Chondrocyte (in vitro differentiated cells): Measurements from ENCODE around the gene DAPK3. TPM values are rescaled to one million over a fixed set of nuclear protein-coding genes. Genes with fewer than 3 reads are reported as not detected.
"Not testable (repeated sequence)": the region's sequence is repeated elsewhere in the genome, so short reads cannot be mapped to it uniquely, and the experiment has no call there.

Experiments
- DNase-seq: peaks from one replicate; pipeline ENCODE4 v3.0.0; 2021; ENCODE audit warnings: mixed read lengths, low spot score
- H3K27ac Mint-ChIP-seq: one replicate; pipeline ENCODE4 v1.8.0; 2021; ENCODE audit warnings: mild to moderate bottlenecking, moderate library complexity, mixed read lengths; ENCODE audit not compliant: unreplicated experiment
- H3K27me3 Mint-ChIP-seq: 2 replicates; pipeline ENCODE4 v1.8.0; 2021; ENCODE audit warnings: low read depth, mixed read lengths
- H3K36me3 Mint-ChIP-seq: 2 replicates; pipeline ENCODE4 v1.8.0; 2021; ENCODE audit warnings: low read depth, mixed read lengths
- H3K4me1 Mint-ChIP-seq: 2 replicates; pipeline ENCODE4 v1.8.0; 2021; ENCODE audit warnings: low read depth, mild to moderate bottlenecking, mixed read lengths
- H3K4me3 Mint-ChIP-seq: one replicate; pipeline ENCODE4 v1.8.0; 2021; ENCODE audit warnings: mild to moderate bottlenecking, moderate library complexity, mixed read lengths; ENCODE audit not compliant: unreplicated experiment
- H3K9me3 Mint-ChIP-seq: 2 replicates; pipeline ENCODE4 v1.8.0; 2021; ENCODE audit warnings: low read depth, mixed read lengths
- CTCF ChIP-seq: fragments of 200-600 bp; sonication (generic); IDR thresholded peaks from 2 replicates; pipeline ENCODE4 v1.5.0; 2021; ENCODE audit warnings: antibody characterized with exemption, mild to moderate bottlenecking, moderate library complexity
- total RNA-seq: library from RNA; stranded (reverse); gene quantifications from 3 replicates; pipeline ENCODE4 v1.2.1, GENCODE V29; 2021

Gene DAPK3
- total RNA-seq, 1 donor from 2014 or later: 185 TPM

- no peak for DNase-seq
- no peaks in the 10 kb centered on the region for H3K36me3 Mint-ChIP-seq
- H3K9me3 Mint-ChIP-seq: no peaks in the 10 kb centered on the region
- no peak for TF ChIP-seq CTCF
- no peaks in the 10 kb centered on the region for H3K4me1 Mint-ChIP-seq
- H3K27me3 Mint-ChIP-seq: no peaks in the 10 kb centered on the region
- H3K4me3 Mint-ChIP-seq: no peak overlapping the region
- H3K27ac Mint-ChIP-seq: no peak overlapping the region
These were observed 28.0 kb downstream of the DAPK3 start for GRCh38 chr19:3942790-3943409.

DNA sequence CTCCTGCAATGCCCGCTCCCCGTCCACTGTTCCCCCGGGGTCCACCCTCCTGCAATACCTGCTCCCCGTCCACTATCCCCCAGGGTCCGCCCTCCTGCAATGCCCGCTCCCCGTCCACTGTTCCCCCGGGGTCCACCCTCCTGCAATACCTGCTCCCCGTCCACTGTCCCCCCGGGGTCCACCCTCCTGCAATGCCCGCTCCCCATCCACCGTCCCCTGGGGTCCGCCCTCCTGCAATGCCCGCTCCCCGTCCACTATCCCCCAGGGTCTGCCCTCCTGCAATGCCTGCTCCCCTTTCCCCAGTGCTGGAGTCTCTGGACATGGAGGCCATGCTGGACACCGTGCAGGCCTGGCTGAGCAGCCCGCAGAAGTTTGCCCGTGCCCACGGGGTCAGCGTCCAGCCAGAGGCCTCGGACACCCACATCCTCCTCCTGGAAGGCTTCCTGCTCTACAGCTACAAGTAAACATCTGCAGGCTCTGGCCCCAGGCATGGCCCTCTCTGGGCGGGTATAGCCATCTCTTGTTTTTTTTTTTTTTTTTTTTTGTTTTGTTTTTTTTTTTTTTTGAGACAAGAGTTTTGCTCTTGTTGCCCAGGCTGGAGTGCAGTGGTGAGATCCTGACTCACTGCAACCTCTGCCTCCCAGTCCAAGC is 32.5 kb downstream of the DAPK3 start:
- not testable (repeated sequence) for H3K9me3 Mint-ChIP-seq, H3K36me3 Mint-ChIP-seq, H3K4me3 Mint-ChIP-seq, H3K4me1 Mint-ChIP-seq, H3K27ac Mint-ChIP-seq, DNase-seq
- peaks cover 15% of the 10 kb centered on the region for H3K27me3 Mint-ChIP-seq

DNA sequence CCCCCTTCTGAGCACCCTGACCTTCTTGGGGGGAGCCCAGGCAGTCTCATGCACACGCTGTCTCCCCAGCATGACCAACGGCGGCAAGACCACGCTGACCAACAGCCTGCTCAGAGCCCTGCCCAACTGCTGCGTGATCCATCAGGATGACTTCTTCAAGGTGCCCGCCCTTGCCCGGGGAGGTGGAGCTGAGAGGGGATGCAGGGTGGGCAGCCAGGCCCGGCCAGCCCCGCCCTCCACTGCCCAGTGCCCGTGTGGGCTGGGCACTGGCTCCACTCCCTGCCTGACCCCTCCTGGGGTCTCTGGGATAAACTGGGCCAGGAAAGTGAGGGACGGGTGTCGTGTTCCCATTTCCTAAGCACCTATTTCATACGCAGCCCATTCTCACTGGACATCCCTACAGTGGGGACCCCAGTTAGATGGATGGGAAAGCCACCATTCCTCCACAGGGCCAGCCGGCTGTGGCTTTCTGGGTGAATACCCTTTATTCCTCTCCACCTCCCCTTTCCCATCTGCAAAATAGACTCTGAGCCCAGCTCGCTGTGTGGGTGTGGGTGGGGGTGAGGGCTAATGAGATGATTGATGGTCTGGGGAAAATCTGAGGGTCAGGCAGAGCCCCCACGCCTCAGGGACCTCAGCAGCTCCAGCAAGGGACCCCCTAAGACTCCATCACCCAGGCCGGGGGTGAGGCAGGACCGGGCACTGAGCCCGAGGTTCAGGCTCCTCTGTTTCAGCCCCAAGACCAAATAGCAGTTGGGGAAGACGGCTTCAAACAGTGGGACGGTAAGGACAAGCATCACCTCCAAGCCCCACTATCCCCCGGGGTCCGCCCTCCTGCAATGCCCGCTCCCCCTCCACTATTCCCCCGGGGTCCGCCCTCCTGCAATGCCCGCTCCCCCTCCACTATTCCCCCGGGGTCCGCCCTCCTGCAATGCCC is 34.1 kb downstream of the DAPK3 start:
- H3K27me3 Mint-ChIP-seq: peaks cover 21% of the 10 kb centered on the region
- no peaks in the 10 kb centered on the region for H3K36me3 Mint-ChIP-seq
- DNase-seq: no peak
- no peak overlapping the region for H3K4me3 Mint-ChIP-seq
- no peak for TF ChIP-seq CTCF
- no peaks in the 10 kb centered on the region for H3K9me3 Mint-ChIP-seq
- H3K4me1 Mint-ChIP-seq: no peaks in the 10 kb centered on the region
- H3K27ac Mint-ChIP-seq: no peak overlapping the region

GRCh38 chr19:3932931-3933810 is 37.7 kb downstream of the DAPK3 start, which contains the start of gene NMRK2:
TSS of gene NMRK2 (plus strand) at chr19:3933069. CDS start at chr19:3933672, 603 bp downstream.
- Mint-ChIP-seq H3K27me3 (peaks cover 30% of the 10 kb centered on the region), H3K27ac (no peak within 1 kb of the TSS), H3K36me3 (peaks cover 1% of the 10 kb centered on the region), H3K9me3 (no peaks in the 10 kb centered on the region), H3K4me3 (no peak within 1 kb of the TSS), H3K4me1 (no peaks in the 10 kb centered on the region)
- TF ChIP-seq CTCF: no peak
- no peak for DNase-seq

GRCh38 chr19:3931041-3931440 is 39.9 kb downstream of the DAPK3 start:
- H3K4me3 Mint-ChIP-seq: no peak overlapping the region
- H3K27me3 Mint-ChIP-seq: peaks cover 33% of the 10 kb centered on the region
- H3K27ac Mint-ChIP-seq: no peak overlapping the region
- no peaks in the 10 kb centered on the region for H3K9me3 Mint-ChIP-seq
- peaks cover 1% of the 10 kb centered on the region for H3K36me3 Mint-ChIP-seq
- no peak for TF ChIP-seq CTCF
- no peak for DNase-seq
- no peaks in the 10 kb centered on the region for H3K4me1 Mint-ChIP-seq
